Tibial artery (tissue), 4 donors: ENCODE measurements around the gene GPX8.
A peak's percentile ranks its signal among the peaks of the same experiment; 100 is the strongest.

Experiments used
- DNase-seq, 2 donors: peaks; one replicate each; pipeline ENCODE4 v3.0.0-alpha.2; 2019
- H3K27ac ChIP-seq, 2 donors: fragments of 200-600 bp; sonication (generic) in 1 of 2; 1 replicate in 1 of 2; 2 replicates in 1 of 2; pipeline ENCODE4 v1.5.1; 2018 to 2019; ENCODE audit warnings: mild to moderate bottlenecking in 1 of 2
- H3K27me3 ChIP-seq, 2 donors: fragments of 200-600 bp; sonication (generic) in 1 of 2; one replicate each; pipeline versions ENCODE4 v1.5.1 to v1.6.0; 2016 to 2019
- H3K36me3 ChIP-seq, 3 donors: fragments of 200-600 bp; sonication (generic) in 2 of 3; one replicate each; pipeline ENCODE4 v1.5.1; 2016 to 2019; ENCODE audit warnings: mild to moderate bottlenecking in 2 of 3
- H3K4me1 ChIP-seq, 4 donors: fragments of 200-600 bp; sonication (generic) in 2 of 4; 1 replicate in 3 of 4; 2 replicates in 1 of 4; pipeline ENCODE4 v1.5.1; 2016 to 2019
- H3K4me3 ChIP-seq, 2 donors: fragments of 200-600 bp; sonication (generic) in 1 of 2; 1 replicate in 1 of 2; 2 replicates in 1 of 2; pipeline ENCODE4 v1.5.1; 2018 to 2019; ENCODE audit warnings: mild to moderate bottlenecking in 2 of 2
- H3K9me3 ChIP-seq, 3 donors: fragments of 200-600 bp; sonication (generic) in 1 of 3; one replicate each; pipeline ENCODE4 v1.5.1; 2016 to 2019
- intact Hi-C: fragments of 100-400 bp; cut with DNase I; formaldehyde crosslinking; loops from one replicate; pipeline ENCODE4 v1.15.0; 2023; ENCODE audit warnings: low total_unique reads
- TF ChIP-seq, protein P1 (sequence below), 2 experiments: fragments of 200-600 bp in 1 of 2; fragments of 450-650 bp in 1 of 2; IDR thresholded peaks; one replicate each; pipeline ENCODE4 v1.5.1; 2017 to 2019; ENCODE audit warnings: antibody characterized with exemption in 2 of 2, mild to moderate bottlenecking in 1 of 2, moderate library complexity in 1 of 2

The GPX8 gene

GRCh38 chr5:55146080-55146479, 13.9 kb upstream of the GPX8 start:
- Histone ChIP-seq H3K27me3 (peaks cover 0 to 6% of the 10 kb centered on the region in 2 donors), H3K36me3 (no peaks in the 10 kb centered on the region), H3K9me3 (no peaks in the 10 kb centered on the region), H3K4me3 (no peak overlapping the region), H3K4me1 (peaks cover 0 to 6% (median 0%) of the 10 kb centered on the region in 4 donors), H3K27ac (no peak overlapping the region)
- intact Hi-C loops: loop anchor here (5.0 kb wide), 1 partner anchor 239 kb away; no protein-coding TSS in a partner anchor
- TF ChIP-seq, protein P1, sequence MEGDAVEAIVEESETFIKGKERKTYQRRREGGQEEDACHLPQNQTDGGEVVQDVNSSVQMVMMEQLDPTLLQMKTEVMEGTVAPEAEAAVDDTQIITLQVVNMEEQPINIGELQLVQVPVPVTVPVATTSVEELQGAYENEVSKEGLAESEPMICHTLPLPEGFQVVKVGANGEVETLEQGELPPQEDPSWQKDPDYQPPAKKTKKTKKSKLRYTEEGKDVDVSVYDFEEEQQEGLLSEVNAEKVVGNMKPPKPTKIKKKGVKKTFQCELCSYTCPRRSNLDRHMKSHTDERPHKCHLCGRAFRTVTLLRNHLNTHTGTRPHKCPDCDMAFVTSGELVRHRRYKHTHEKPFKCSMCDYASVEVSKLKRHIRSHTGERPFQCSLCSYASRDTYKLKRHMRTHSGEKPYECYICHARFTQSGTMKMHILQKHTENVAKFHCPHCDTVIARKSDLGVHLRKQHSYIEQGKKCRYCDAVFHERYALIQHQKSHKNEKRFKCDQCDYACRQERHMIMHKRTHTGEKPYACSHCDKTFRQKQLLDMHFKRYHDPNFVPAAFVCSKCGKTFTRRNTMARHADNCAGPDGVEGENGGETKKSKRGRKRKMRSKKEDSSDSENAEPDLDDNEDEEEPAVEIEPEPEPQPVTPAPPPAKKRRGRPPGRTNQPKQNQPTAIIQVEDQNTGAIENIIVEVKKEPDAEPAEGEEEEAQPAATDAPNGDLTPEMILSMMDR (IDR thresholded peaks at IDR 0.05): no peak
- DNase-seq: no peak

DNA sequence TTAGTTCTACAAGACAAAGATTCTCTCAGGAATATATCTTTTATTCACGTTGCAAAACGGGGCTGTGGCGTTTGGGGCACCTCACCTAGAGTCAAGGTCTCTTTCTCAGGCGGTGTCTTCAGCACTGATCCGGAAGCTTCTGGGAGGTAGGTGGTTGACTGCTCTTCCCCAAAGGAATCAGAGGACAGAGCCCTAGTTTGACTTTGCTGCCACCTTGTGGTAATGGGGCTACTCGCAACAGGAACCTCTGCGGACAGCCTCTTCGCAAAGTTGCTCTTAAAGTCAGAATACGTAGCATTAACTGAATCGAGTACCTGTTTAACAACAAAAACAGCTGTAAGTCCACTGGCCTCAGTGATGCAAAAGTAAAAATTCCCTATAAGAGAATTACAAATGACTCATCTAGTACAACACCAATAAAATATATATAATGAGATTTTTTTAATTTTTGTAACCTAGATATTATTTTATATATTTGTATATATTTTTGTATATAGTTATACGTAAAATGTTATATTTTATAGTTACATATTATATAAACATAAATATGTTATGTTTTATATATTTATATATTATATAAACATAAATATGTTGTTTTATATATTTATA, 13.3 kb upstream of the GPX8 start:
- Histone ChIP-seq H3K4me1 (peaks cover 0 to 6% (median 0%) of the 10 kb centered on the region in 4 donors), H3K4me3 (no peak overlapping the region), H3K36me3 (no peaks in the 10 kb centered on the region), H3K27me3 (peaks cover 0 to 6% of the 10 kb centered on the region in 2 donors), H3K27ac (no peak overlapping the region), H3K9me3 (no peaks in the 10 kb centered on the region)
- TF ChIP-seq, protein P1 (IDR thresholded peaks at IDR 0.05): peak; percentile 88 to 89
- intact Hi-C loops: loop anchor here (5.0 kb wide), 1 partner anchor 239 kb away; no protein-coding TSS in a partner anchor
- peak; percentile 75 to 83 for DNase-seq

- H3K4me1 ChIP-seq: peaks cover 0 to 6% (median 2%) of the 10 kb centered on the region in 4 donors
- no peak overlapping the region for H3K4me3 ChIP-seq
- intact Hi-C loops: loop anchor here (5.0 kb wide), 1 partner anchor 242 kb away; no protein-coding TSS in a partner anchor
- H3K36me3 ChIP-seq: no peaks in the 10 kb centered on the region
- peaks cover 0 to 6% of the 10 kb centered on the region in 2 donors for H3K27me3 ChIP-seq
- H3K9me3 ChIP-seq: no peaks in the 10 kb centered on the region
- H3K27ac ChIP-seq: no peak overlapping the region
- TF ChIP-seq, protein P1 (IDR thresholded peaks at IDR 0.05): no peak
- DNase-seq: no peak
Observed at GRCh38 chr5:55149308-55149795, 10.6 kb upstream of the GPX8 start.

DNA sequence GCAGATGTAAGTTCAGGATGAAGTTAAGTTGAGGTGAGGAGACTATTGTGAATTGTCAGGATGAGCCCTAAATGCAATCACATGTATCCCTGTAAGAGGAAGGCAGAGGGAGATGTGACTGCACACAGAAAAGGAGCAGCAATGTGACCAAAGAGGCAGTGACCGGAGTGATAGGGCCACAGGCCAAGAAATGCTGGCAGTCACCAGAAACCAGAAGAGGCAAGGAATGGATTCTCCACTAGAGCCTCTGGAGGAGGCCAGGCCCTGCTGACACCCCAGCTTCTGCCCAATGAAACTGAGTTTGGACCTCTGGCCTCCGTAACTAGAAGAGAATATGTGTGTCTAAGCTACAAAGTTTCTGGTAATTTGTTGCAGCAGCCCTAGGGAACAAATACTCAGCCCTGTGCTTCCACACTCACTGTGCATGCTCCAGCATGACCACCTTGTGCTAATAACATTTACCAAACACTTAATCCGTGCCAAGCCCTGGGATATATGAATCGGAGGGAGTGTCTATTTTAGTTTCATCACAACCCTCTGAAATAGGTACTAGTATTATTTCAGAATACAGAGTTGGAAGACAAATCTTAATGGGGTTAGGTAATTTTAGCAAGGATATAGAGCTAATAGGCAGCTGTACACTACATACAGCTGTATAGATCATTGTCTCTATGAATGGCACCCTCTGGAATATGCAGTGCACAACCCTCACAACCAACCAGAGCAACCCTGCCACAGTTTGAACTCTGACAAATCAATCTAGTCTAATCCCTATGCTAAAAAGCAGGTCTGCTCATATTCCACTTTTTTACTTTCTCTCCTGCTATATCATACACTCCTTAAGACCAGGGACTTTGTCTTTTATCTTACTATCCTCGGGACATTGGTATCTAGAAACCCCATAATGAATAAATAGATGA, 7.8 kb upstream of the GPX8 start:
- H3K4me3 ChIP-seq: no peak overlapping the region
- TF ChIP-seq, protein P1 (IDR thresholded peaks at IDR 0.05): no peak
- intact Hi-C loops: loop anchor here (10.0 kb wide), 1 partner anchor 637 kb away; the partner anchor contains the start of gene SNX18
- DNase-seq: no peak
- no peaks in the 10 kb centered on the region for H3K27me3 ChIP-seq
- H3K4me1 ChIP-seq: peaks cover 0 to 18% (median 2%) of the 10 kb centered on the region in 4 donors
- no peaks in the 10 kb centered on the region for H3K9me3 ChIP-seq
- no peaks in the 10 kb centered on the region for H3K36me3 ChIP-seq
- no peak overlapping the region for H3K27ac ChIP-seq

- Histone ChIP-seq H3K27ac (no peak overlapping the region), H3K4me3 (no peak overlapping the region), H3K36me3 (no peaks in the 10 kb centered on the region), H3K27me3 (no peaks in the 10 kb centered on the region), H3K9me3 (no peaks in the 10 kb centered on the region), H3K4me1 (peaks cover 0 to 18% (median 2%) of the 10 kb centered on the region in 4 donors)
- DNase-seq: no peak
- intact Hi-C loops: loop anchor here (10.0 kb wide), 1 partner anchor 640 kb away; the partner anchor contains the start of gene SNX18
- TF ChIP-seq, protein P1 (IDR thresholded peaks at IDR 0.05): no peak
Observed at GRCh38 chr5:55154873-55155272, 5.1 kb upstream of the GPX8 start.
